K562 (cell line): ENCODE measurements around the gene RTF1. TPM values are rescaled to one million over a fixed set of nuclear protein-coding genes. Genes with fewer than 3 reads are reported as not detected.

Source experiments
- BRCA1 ChIP-seq, 2 experiments: fragments of 450-650 bp in 1 of 2; sonication (generic) in 1 of 2; formaldehyde crosslinking in 1 of 2; IDR thresholded peaks; 2 replicates each; pipeline versions ENCODE4 v1.5.0 to v1.6.1; 2017 to 2020; ENCODE audit warnings: mild to moderate bottlenecking in 1 of 2, missing genetic modification reagents in 1 of 2
- E2F1 ChIP-seq: sonication (generic); formaldehyde crosslinking; IDR thresholded peaks from 2 replicates; pipeline ENCODE4 v1.8.1; 2023; ENCODE audit warnings: mild to moderate bottlenecking, missing genetic modification reagents, moderate library complexity
- IRF1 ChIP-seq: sonication (generic); formaldehyde crosslinking; IDR thresholded peaks from 2 replicates; pipeline ENCODE4 v1.8.0; 2022; ENCODE audit warnings: missing genetic modification reagents, mild to moderate bottlenecking, borderline replicate concordance
- MAZ ChIP-seq, 2 experiments: fragments of 450-650 bp in 1 of 2; sonication (generic) in 1 of 2; formaldehyde crosslinking; IDR thresholded peaks in 1 of 2; conservative IDR thresholded peaks in 1 of 2; 2 replicates each; pipeline versions ENCODE4 v1.4.0 to v1.5.0; 2020; ENCODE audit warnings: mild to moderate bottlenecking in 1 of 2, missing genetic modification reagents in 1 of 2
- MCM2 ChIP-seq: fragments of 450-650 bp; IDR thresholded peaks from 2 replicates; pipeline ENCODE4 v1.6.1; 2017; ENCODE audit warnings: low read depth, mild to moderate bottlenecking
- RBFOX2 ChIP-seq: fragments of 200-400 bp; formaldehyde crosslinking; IDR thresholded peaks from 2 replicates; pipeline ENCODE4 v1.6.1; 2017; ENCODE audit warnings: low read depth, mild to moderate bottlenecking, low read length, moderate library complexity
- SMARCA5 ChIP-seq: fragments of 450-650 bp; IDR thresholded peaks from 2 replicates; pipeline ENCODE4 v1.6.1; 2016
- SP2 ChIP-seq: IDR thresholded peaks from 2 replicates; pipeline ENCODE4 v1.6.1; 2011; ENCODE audit warnings: mild to moderate bottlenecking, low read depth, low read length, moderate library complexity; ENCODE audit not compliant: poor library complexity, severe bottlenecking; ENCODE audit errors: extremely low read depth
- TAF1 ChIP-seq: IDR thresholded peaks from 2 replicates; pipeline ENCODE4 v1.6.1; 2011; ENCODE audit warnings: mild to moderate bottlenecking, low read length, moderate library complexity; ENCODE audit not compliant: insufficient read depth, control insufficient read depth, severe bottlenecking; ENCODE audit errors: extremely low read depth
- ZNF184 ChIP-seq: sonication (generic); formaldehyde crosslinking; IDR thresholded peaks from 2 replicates; pipeline ENCODE4 v1.5.0; 2020; ENCODE audit warnings: missing genetic modification reagents
- ZNF512 ChIP-seq: IDR thresholded peaks from 2 replicates; pipeline ENCODE4 v1.6.1; 2016; ENCODE audit warnings: missing genetic modification characterization, missing compliant biosample characterization
- ZZZ3 ChIP-seq: fragments of 450-650 bp; IDR thresholded peaks from 2 replicates; pipeline ENCODE4 v1.6.1; 2016; ENCODE audit warnings: antibody characterized with exemption, mild to moderate bottlenecking, moderate library complexity
- polyA plus RNA-seq, 8 experiments: library from polyadenylated mRNA; depleted of rRNA in 4 of 8; stranded (reverse) in 5 of 8; unstranded in 3 of 8; fragments of >200 nt; fragmentation: Nextera tagmentation in 2 of 8; fragmentation: Illumina TruSeq in 1 of 8; extraction: Ambion mirVana in 2 of 8; extraction: Trizol in 1 of 8; gene quantifications; 2 replicates each; pipeline versions ENCODE4 v1.2.1 to v1.2.3, GENCODE V29; 2011 to 2014; ENCODE audit warnings: inconsistent platforms in 1 of 8, missing spikeins in 1 of 8
- total RNA-seq, 7 experiments: library from RNA; depleted of rRNA in 6 of 7; stranded (reverse); fragments of >200 nt in 6 of 7; fragmentation: Illumina TruSeq in 2 of 7; extraction: Trizol in 2 of 7; gene quantifications; 2 replicates each; pipeline versions ENCODE4 v1.2.1 to v1.2.3, GENCODE V29; 2011 to 2021; ENCODE audit warnings: low replicate concordance in 1 of 7
- TF ChIP-seq, protein P1 (sequence below): conservative IDR thresholded peaks from 2 replicates; pipeline ENCODE4 v1.6.1; 2011; ENCODE audit warnings: low read depth, mild to moderate bottlenecking, low read length; ENCODE audit not compliant: control insufficient read depth
- TF ChIP-seq, protein P2 (sequence below): fragments of 450-650 bp; IDR thresholded peaks from 2 replicates; pipeline ENCODE4 v1.6.1; 2014; ENCODE audit warnings: low read depth, mild to moderate bottlenecking, moderate library complexity, borderline replicate concordance
- TF ChIP-seq, protein P3 (sequence below): sonication (generic); formaldehyde crosslinking; IDR thresholded peaks from 2 replicates; pipeline ENCODE4 v1.8.1; 2022; ENCODE audit warnings: missing genetic modification reagents

The RTF1 gene
- total and polyA plus RNA-seq, 9 of the 15 experiments (the other 6 are each of a cell fraction or from before 2014, with no cell fraction given) = 7.6 to 69.5 (median 31.5) TPM

- no peak for TF ChIP-seq MCM2
- TF ChIP-seq, protein P1, sequence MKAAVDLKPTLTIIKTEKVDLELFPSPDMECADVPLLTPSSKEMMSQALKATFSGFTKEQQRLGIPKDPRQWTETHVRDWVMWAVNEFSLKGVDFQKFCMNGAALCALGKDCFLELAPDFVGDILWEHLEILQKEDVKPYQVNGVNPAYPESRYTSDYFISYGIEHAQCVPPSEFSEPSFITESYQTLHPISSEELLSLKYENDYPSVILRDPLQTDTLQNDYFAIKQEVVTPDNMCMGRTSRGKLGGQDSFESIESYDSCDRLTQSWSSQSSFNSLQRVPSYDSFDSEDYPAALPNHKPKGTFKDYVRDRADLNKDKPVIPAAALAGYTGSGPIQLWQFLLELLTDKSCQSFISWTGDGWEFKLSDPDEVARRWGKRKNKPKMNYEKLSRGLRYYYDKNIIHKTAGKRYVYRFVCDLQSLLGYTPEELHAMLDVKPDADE = no peak
- TF ChIP-seq SP2 = no peak
- TF ChIP-seq SMARCA5 = no peak
- TF ChIP-seq TAF1 = peak; percentile 40
- TF ChIP-seq, protein P2, sequence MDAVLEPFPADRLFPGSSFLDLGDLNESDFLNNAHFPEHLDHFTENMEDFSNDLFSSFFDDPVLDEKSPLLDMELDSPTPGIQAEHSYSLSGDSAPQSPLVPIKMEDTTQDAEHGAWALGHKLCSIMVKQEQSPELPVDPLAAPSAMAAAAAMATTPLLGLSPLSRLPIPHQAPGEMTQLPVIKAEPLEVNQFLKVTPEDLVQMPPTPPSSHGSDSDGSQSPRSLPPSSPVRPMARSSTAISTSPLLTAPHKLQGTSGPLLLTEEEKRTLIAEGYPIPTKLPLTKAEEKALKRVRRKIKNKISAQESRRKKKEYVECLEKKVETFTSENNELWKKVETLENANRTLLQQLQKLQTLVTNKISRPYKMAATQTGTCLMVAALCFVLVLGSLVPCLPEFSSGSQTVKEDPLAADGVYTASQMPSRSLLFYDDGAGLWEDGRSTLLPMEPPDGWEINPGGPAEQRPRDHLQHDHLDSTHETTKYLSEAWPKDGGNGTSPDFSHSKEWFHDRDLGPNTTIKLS = no peak
- TF ChIP-seq IRF1 = no peak
- 0 out of 4 replicates have a peak, but pooled peaks of 1 of the 2 experiments have one; percentile 13 for TF ChIP-seq MAZ (CRISPR knock-in tag; conservative IDR thresholded peaks at IDR 0.05 in 1 of 2, IDR thresholded peaks at IDR 0.05 in 1 of 2)
- TF ChIP-seq ZNF512 (tag) = no peak
- TF ChIP-seq RBFOX2 = no peak
- TF ChIP-seq BRCA1 (IDR thresholded peaks at IDR 0.05) = no peak
- TF ChIP-seq BRCA1 (CRISPR knock-in tag; IDR thresholded peaks at IDR 0.05) = no peak
- TF ChIP-seq ZNF184 (CRISPR knock-in tag) = no peak
- TF ChIP-seq, protein P3, sequence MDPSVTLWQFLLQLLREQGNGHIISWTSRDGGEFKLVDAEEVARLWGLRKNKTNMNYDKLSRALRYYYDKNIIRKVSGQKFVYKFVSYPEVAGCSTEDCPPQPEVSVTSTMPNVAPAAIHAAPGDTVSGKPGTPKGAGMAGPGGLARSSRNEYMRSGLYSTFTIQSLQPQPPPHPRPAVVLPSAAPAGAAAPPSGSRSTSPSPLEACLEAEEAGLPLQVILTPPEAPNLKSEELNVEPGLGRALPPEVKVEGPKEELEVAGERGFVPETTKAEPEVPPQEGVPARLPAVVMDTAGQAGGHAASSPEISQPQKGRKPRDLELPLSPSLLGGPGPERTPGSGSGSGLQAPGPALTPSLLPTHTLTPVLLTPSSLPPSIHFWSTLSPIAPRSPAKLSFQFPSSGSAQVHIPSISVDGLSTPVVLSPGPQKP (CRISPR knock-in tag) = no peak
- no peak for TF ChIP-seq E2F1 (CRISPR knock-in tag)
- no peak for TF ChIP-seq ZZZ3
These were observed 78.2 kb downstream of the RTF1 start (continued) for GRCh38 chr15:41494922-41495735.
